T1000 (cell line): Measurements from ENCODE around the gene CD80.
"Not testable (repeated sequence)": the region's sequence is repeated elsewhere in the genome, so short reads cannot be mapped to it uniquely, and the experiment has no call there.

Experiments used
- DNase-seq: peaks from one replicate; lab custom pipeline; 2025; ENCODE audit warnings: mixed read lengths; lab: John Stamatoyannopoulos, UW

Gene CD80, protein sequence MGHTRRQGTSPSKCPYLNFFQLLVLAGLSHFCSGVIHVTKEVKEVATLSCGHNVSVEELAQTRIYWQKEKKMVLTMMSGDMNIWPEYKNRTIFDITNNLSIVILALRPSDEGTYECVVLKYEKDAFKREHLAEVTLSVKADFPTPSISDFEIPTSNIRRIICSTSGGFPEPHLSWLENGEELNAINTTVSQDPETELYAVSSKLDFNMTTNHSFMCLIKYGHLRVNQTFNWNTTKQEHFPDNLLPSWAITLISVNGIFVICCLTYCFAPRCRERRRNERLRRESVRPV

DNA sequence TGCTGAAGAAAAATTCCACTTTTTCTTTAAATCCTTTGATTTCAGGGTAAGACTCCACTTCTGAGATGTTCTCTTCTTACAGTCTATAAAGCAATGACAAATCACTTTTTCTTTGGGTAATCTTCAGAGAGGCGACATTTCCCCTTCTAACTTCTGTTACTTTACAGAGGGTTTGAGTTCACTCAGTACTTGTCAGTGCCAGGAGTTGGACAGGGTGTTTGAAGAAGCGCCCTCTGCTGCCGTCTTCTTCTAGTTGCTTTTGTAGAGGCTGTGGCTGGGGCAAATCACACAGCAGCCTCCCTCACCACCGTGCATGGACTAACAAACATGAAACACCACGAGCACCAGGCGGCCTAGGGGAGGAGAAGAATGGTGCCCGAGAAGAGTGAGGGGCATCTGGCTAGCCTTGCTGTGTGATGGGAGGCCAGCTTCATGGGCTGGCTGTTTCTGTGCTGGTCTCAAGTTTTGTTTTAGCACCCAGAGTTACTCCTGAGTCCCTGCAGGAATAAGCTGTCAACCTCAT lies at the start of gene CD80:
CD80 (minus strand) TSS at position 174 of the 523 bp plus-strand sequence. CDS start 1,886 bp downstream, outside the sequence.
- no peak for DNase-seq

DNA sequence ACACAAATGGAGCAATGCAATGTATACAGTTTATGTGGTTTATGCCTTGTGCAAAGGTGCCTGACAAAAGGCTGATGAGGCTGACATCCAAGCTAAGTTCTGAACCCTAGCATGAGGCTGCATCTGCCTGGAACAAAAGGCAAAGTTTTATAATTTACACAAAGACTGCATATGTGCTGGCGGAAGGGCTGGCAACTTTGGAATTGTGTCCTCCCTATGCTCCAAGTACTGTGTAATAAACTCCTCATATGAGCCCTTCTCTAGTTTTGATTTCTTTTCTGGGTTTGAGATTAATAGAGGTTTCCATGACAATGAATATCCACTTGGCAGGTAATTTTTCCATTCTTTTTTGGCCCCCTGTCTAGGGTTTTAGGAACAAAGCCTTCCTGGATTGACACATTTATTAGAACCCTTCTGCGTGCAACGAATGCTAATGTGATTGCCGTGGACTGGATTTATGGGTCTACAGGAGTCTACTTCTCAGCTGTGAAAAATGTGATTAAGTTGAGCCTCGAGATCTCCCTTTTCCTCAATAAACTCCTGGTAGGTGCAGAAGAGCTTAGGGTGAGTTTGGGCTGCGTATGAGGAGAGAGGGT lies 49.1 kb upstream of the CD80 start:
- no peak for DNase-seq

DNA sequence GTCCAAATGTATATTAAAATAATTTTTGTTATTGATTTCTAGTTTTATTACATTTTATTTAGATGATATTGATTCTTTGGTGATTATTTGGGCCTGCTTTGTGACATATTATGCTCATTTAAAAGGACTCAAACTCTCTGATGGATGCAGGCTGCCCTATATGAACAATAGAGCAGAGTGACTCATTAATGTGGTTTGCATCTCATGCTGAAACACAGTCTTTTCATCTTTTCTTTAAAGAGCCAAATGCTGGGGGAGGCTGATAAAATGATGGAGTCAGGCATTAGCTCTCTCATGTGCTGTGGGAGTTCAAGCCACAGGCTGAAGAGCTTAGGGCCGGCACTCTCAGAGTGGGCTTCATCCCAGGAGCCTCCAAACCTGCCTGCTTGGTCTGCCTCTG lies 45.5 kb upstream of the CD80 start:
- DNase-seq: no peak

DNA sequence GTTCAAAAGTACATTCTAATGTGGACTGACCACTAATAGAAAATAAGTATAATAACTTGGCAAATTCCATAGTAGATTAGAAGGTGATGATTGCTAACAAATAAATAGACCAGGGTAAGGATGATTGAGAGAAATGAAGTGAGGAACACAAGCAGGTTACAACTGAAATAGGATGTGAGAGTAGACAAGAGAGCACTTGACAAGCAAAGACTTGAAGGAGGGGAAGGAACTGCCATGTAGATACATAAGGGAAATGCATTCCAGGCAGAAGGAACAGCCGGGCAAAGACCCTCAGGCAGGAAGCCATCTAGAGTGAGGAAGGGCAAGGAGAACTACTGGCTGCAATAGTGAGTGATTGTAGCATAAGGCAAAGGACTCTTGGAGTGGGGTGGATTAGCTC lies 43.3 kb upstream of the CD80 start:
- DNase-seq: no peak

DNA sequence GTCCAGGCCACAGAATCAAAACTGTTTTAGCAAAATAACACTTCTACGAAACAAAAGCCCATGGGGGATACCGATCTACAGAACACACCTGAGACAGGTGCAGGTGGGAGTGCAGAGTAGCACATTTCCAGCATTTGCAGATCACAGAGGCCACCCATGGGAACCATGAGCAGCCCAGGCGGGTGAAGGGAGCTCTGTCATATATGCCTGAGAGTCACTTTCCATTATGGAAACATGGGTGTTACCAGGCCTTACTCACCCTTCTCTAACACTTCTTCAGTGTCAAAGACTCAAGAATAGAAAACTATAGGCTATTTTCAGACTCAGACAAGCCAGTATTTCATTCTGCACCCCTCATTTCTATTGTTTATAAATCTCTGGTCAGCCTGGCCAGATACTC lies 41.7 kb upstream of the CD80 start:
- DNase-seq: no peak

DNA sequence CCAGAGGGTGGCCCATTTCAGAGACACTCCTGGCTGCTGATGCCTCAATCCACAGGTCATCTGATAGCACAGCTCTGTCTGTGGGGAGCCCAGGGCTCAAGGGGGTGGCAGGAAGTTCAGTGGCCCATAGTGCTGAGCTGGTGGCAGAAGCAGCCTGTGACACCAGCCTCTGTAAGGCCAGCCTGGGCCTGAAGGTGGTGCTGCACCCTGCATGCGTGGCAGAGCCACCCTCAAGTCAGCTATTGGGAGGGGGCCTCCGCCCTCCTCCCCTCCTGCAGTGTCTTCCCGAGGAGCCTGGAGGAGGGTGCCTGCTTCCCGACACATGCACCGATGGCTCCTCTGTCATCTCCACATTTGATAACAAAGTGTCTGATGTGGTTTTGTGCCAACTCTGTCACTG lies 41.3 kb upstream of the CD80 start:
- no peak for DNase-seq

DNA sequence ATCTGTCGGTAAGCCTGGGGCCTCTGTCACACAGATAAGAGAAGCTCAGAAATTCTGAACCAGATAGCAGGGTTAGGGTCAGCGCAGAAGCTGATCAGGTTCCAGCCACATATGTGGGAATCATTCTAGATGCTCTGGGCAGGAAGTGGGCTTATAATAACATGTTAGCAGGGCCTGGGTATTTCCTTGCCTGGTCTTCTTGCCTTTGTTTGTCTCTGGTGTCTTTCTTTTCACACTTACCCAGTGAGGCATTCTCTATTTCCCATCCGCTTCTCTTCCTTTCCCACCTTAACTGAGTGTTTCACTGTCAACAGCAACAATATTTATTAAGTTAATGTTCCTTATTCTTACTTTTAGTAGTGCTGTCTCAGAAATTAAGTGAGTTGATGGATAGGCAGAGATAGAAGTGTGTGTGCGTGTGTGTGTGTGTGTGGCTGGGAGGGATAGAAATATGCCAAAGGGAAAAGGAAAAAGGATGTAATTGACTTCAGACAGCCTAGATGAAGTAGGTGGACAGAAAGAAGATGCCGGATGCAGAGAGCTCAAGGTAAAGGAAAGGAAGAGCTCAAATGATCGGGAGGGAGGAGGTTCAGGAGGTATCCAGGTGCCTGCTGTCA lies 40.3 kb upstream of the CD80 start:
- DNase-seq: no peak

DNA sequence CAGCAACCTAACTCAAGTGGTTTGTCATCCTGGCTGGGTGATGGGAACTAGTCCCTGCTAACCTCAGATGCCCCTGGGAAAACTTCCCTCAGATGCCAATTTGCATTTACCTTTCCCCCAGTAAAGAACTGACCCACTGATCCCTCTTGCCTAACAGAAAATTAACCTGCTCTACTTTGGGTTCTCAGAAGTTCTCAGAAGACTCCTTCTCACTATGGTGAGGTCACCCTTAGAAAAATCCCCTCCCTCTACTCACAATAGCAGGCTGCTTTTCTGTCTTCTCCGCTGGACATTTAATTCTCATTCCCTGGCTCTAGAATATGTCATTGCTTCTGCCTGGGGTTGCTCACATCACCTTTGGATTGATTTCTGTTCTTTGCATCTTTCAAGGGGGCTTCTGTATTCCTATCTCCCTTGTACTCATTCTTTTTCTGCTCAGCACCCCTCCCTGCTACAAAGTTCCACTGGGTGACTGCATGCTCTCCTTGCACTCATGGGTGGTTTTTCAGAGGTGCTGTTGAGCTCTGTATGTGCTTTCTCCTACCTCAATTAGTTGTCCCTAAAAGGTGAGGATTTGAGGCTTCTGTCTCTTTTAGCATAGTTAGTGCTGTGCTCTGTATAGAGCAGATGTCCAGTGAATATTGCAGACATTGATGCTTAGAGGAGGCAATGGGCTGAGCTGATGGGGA lies 39.1 kb upstream of the CD80 start:
- no peak for DNase-seq

DNA sequence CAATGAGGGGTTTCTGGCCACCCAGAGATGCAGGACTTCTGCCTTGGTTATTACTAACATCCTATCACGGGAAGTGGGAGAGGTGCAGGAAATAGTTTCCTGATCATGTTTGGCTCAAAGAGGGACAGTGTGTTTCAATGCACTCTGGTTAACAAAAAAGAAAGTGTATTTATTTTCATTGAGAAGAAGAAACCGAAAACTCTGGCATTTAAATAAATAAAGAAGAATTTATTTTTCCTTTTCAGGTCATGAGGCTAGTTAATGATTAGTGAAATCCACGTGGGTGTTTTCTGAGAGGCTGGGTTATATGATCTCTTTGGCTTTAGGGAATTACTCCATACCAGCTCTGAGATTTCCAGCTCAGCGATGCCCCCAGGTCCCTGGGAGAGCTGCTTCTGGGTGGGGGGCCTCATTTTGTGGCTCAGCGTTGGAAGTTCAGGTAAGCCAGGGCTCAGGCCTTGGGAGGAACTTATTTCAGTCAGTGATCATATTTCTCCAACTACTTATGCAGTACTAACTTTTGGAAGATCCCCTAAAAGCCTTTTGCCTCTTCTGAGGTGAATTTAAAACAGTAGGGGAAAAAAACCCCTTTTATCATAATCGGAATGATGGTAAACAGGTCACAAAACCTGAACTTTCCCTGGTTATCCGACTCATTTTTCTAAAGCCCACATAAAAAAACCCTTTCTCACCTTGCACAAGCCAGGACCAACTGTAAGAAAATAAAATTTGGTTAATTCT lies 38.3 kb upstream of the CD80 start, which contains the start of gene PLA1A:
PLA1A (plus strand) TSS at position 338 of the 741 bp plus-strand sequence; CDS start at position 367, 29 bp downstream.
- no peak for DNase-seq

DNA sequence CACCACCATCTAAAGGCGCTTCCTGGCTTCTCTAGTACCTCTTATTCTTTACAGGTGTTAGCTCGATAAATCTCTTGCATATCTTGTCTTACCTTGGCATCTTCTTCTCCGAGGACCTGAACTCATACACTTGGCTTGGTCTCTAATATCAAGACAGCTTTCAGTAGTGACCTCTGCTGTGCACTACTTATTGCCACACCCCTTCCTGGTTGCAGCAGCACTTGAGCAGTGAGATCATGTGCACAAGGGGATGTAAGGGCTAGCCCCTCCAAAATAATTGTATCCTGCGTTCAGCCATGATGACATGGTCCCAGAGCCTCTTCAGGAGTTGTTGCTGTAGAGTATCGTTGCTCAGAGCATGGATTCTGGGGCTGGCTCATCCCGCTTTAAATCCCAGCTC lies 37.0 kb upstream of the CD80 start:
- DNase-seq: no peak

DNA sequence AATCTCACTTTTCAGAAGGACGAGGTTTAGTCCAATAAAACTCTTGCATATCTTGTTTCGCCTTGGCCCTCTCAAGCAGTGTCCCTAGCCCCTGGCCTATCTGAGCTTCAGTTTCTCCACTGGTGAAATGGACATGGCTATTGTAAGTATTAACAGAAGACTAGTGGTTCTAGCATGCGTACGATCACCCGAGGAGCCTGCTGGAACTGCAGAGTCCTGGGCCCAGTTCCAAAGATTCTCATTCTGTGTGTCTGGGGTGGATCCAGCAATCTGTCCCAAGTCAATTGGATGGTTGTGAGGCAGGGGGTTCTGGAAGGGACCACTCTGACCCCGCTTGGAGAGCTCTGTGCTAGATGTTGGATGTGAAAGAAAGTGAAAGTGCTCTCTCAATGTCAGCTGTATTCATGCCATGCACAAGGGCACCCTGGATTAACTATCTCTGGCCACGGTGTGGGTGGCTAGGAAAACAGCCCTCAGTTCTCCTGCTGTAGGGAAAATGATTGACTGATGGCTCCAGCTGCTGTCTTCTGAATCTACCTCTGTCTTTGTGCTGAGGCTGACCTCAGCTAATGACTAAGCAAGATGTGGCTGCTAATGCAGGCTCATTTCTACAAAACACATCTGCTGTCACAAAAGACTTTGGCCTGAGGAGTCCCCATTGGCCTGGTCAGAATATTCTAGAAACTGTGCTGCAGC lies 36.4 kb upstream of the CD80 start:
- no peak for DNase-seq

DNA sequence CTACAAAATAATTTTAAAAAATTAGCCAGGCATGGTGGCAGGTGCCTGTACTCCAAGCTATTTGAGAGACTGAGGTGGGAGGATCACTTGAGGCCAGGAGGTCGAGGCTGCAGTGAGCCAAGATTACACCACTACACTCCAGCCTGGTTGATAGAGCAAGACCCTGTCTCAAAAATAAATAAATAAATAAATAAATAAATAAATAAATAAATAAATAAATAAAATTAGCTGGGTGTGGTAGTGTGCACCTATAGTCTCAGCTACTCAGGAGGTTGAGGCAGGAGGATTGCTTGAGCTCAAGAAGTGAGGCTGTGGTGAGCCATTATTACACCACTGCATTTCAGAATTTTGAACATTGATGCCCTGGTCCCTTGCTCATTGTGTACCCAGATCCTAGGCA lies 35.5 kb upstream of the CD80 start:
- not testable (repeated sequence) for DNase-seq

DNA sequence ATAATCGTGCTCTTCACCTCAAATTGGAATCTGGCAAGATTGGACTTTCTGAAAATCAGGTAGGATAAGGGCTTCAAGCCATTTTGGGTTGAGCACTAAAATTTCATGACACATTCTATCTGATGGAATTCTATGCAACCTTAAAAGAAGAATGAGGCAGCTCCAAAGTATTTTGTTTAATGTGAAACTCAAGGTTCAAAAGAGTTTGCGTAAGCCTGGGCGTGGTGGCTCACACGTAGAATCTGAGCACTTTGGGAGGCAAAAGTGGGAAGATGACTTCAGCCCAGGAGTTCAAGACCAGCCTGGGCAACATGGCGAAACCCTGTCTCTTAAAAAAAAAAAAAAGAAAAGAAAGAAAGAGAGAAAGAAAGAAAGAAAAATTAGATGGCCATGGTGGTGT lies 34.7 kb upstream of the CD80 start:
- DNase-seq: no peak

DNA sequence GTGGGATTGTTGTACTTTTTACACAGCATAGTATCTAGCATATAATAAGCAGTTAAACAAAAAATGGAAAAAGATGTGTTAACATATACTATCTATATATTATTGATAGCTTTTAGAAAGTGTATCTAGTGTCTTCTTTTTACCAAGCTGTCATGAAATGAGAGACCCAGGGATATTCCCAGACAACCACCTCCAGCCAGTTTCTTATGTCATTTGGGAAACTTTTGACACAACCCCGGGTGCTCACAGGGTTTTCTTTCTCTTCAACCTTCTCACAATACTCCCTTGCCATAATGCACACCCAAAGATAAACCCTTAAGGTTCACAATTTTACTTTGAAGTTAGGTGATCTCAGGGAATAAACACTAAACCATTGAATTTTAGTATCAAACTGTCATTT lies 33.4 kb upstream of the CD80 start:
- no peak for DNase-seq

DNA sequence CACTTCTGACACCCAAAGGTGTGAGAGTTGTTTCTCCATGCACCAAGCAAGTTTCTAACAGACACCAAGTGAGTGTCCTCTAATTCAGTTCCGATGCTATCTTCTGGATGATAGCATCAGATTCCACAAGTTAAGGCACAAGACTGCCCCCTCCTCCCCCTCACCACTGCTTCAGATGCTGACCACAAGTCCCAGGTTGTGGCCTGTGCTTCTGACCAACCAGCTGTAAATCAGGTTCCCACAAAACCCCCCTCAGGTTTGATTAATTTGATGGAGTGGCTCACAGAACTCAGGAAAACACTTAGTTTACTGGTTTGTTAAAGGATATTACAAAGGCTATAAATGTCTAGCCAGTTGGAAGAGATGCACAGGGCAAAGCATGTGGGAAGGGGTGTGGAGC lies 31.3 kb upstream of the CD80 start:
- no peak for DNase-seq

DNA sequence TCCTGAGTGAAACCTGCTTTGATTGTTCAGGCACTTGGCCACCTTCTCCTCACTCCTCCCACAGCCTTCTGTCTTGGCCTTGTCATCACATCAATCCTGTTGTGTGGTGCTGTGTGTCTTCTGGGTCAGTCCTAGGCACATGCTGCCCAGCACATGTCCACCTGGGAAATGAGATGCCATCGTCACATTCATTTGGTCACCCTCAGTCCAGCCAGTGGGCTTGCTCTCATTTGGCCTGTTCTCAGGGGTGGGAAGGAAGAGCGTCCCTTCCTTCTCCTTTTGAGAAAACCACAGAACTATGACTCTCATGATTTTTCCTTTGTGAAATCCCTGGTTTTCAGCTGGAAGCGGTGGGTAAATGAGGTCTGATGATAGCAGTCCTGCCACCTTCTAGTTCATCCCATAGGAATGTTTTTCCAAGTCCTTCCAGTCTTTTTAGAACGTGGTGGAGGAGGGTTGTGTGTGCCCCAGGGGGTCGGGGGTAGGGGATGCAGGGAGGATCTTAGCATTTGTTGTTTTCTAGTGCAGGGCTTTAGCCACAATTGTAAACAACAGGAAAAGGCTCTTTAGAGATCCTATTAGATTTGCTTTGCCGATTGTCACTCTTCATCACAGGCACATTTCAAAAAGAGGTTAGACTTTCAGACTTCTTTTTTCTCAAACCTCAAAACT lies 29.8 kb upstream of the CD80 start:
- DNase-seq: no peak

DNA sequence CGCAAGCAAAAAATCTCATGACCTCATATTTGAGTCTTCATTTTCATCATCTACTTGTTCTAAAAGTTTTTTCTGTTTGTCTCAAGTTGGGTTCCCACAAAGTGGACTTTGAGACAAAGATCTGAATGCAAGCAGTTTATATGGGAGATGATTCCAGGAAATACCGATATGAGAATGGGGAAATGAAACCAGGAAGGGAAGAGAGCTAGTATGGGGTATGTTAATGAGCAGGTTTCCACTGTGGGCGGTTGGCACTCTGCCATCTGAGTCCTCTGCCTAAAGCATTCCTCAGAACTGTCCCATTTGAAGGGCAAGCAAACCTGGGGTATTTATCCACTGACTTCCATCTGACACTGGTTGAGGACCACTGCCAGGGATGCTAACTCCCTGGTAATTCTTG lies 28.7 kb upstream of the CD80 start:
- no peak for DNase-seq

DNA sequence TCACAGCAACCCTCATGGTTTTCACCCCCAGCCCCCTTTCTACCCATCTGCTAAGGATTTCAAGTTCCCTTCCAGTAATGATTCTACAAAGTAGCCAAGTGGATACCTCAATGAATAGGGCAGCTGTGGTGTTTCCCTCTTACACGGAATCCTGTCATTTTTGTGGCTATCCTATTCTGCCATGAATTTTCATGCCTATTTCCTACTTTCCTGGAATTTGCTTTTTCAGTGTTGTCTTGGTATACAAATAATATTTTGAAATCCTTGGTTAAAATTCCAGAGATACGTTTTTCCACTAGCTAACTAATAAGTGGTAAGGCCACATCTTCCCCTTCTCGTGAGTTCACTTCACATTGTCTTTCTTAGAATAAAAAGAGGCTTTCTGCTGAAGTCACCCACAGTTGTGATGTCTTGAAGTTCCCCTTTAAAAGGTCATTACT lies 27.3 kb upstream of the CD80 start:
- no peak for DNase-seq

DNA sequence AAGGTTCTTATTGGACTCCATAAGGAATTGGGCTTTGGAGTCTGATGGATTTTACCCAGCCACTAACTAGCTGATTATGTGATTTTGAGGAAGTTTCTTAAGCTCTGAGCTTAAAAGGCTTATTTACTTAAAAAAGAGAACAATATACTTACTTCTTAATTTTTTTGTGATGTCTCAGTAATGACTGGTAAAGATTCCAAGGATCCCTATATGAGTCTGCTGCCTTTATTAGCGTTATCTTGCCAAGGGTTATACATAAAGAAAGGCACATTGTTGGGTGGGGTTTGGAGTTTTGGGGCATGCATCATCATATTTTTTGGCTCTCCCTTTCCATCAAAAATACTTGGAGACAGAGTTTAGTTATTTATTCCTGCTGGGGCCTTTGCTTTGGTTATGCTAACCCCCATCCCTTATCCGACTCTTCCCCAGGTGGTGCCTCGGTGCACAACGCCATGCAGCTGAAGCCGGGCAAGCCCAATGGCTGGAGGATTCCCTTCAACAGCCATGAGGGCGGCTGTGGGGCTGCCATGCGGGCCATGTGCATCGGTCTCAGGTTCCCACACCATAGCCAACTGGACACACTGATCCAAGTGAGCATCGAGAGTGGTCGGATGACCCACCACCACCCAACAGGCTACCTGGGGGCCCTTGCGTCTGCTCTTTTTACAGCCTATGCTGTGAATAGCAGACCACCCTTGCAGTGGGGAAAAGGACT lies 26.6 kb upstream of the CD80 start:
- DNase-seq: no peak

DNA sequence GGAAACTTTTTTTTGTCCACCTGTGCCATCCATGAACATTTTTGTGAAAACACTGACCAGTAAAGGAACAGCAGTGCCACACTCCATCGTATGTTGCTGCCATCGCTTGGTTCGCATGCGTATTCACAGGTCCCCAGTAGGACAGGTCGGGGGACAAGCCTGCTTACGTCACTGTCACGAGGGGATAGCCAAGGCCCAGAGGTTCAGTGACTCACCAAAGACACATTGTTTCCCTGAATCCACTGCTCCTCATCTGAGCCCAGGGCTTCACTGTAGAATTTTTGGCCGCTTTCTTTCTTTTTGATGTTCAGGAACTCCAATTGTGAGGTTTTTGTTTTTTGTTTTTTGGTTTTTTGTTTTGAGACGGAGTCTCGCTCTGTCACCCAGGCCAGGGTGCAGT lies 25.8 kb upstream of the CD80 start:
- DNase-seq: no peak
